Osteoblast (primary cell): Measurements from ENCODE around the gene DPH6. TPM values are rescaled to one million over a fixed set of nuclear protein-coding genes. Genes with fewer than 3 reads are reported as not detected.

Experiments used
- DNase-seq: peaks from one replicate; pipeline ENCODE4 v3.0.0; 2011; ENCODE audit warnings: low spot score, mixed read lengths; ENCODE audit not compliant: insufficient read length; ENCODE audit errors: missing footprints
- H2AFZ ChIP-seq: 2 replicates; pipeline ENCODE4 v1.6.0; 2011; ENCODE audit warnings: mild to moderate bottlenecking, low read length
- H3K27ac ChIP-seq: 2 replicates; pipeline ENCODE4 v1.5.1; 2011; ENCODE audit warnings: mild to moderate bottlenecking, low read depth, low read length, moderate library complexity
- H3K27me3 ChIP-seq: 2 replicates; pipeline ENCODE4 v1.6.0; 2012; ENCODE audit warnings: mild to moderate bottlenecking, control low read depth, inconsistent platforms, low read length, moderate library complexity; ENCODE audit not compliant: insufficient read depth
- H3K36me3 ChIP-seq: 2 replicates; pipeline ENCODE4 v1.5.1; 2011; ENCODE audit warnings: mild to moderate bottlenecking, low read length, control low read depth, moderate library complexity; ENCODE audit not compliant: insufficient read depth
- H3K4me1 ChIP-seq: 2 replicates; pipeline ENCODE4 v1.5.1; 2011; ENCODE audit warnings: mild to moderate bottlenecking, low read length, control low read depth, moderate library complexity; ENCODE audit not compliant: insufficient read depth
- H3K4me2 ChIP-seq: 2 replicates; pipeline ENCODE4 v1.6.0; 2011; ENCODE audit warnings: mild to moderate bottlenecking, low read length; ENCODE audit not compliant: insufficient read depth
- H3K4me3 ChIP-seq: fragments of 200-600 bp; sonication (generic); 3 replicates; pipeline ENCODE4 v1.5.1; 2012; ENCODE audit warnings: mild to moderate bottlenecking, low read length, inconsistent platforms; ENCODE audit not compliant: insufficient read depth
- H3K79me2 ChIP-seq: 2 replicates; pipeline ENCODE4 v1.6.0; 2012; ENCODE audit warnings: mild to moderate bottlenecking, low read length, control low read depth, inconsistent platforms; ENCODE audit not compliant: insufficient read depth
- H3K9me3 ChIP-seq: 2 replicates; pipeline ENCODE4 v1.5.1; 2011; ENCODE audit warnings: low read depth, low read length, control low read depth
- H4K20me1 ChIP-seq: 2 replicates; pipeline ENCODE4 v1.6.0; 2012; ENCODE audit warnings: mild to moderate bottlenecking, low read length, control low read depth; ENCODE audit not compliant: insufficient read depth
- total RNA-seq: library from RNA; depleted of rRNA; stranded (reverse); fragments of >200 nt; gene quantifications from 2 replicates; pipeline ENCODE4 v1.2.3, GENCODE V29; 2012
- TF ChIP-seq, protein P1 (sequence below): IDR thresholded peaks from 2 replicates; pipeline ENCODE4 v1.5.1; 2011; ENCODE audit warnings: mild to moderate bottlenecking, low read depth, low read length, moderate library complexity; ENCODE audit errors: extremely low read depth

Gene DPH6
- total RNA-seq, 1 donor: 20.6 TPM

DNA sequence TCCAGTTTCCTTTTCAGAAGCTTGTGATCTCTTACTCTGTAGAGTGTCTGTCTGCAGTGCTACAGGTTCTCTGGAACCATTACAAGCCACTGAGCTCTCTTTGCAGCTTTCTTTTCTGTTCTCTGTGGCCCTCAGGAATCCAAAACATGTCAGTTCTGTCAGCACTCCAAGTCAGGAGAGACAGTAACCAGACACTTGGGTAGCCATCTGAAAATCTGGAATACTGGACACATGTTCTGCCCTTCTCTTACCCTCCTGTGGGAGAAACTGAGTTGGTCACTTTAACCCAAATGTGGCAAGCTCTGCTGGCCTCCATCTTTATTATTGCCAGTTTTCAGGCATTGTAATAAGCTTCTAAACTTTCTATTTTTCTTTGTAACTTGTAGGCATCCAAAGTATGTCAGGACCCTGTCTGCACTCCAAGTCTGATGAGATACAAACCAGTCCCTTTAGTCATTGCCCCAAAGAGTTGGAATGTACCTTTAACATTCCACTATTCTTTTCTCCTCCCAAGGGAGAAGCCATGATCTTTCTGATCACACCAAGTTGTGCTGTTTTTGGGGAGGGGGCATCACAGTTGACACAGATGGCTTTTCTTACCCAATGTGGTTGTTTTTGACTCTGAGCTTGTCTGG, 183.7 kb downstream of the DPH6 start:
- Histone ChIP-seq H3K27ac (peak overlapping the region; percentile 47), H3K36me3 (no peaks in the 10 kb centered on the region), H3K79me2 (no peaks in the 10 kb centered on the region), H3K27me3 (no peaks in the 10 kb centered on the region), H3K4me1 (peaks cover 12% of the 10 kb centered on the region), H2AFZ (peak overlapping the region; percentile 71), H3K9me3 (no peaks in the 10 kb centered on the region), H3K4me3 (no peak overlapping the region), H4K20me1 (no peaks in the 10 kb centered on the region), H3K4me2 (peak overlapping the region; percentile 44)
- DNase-seq: no peak
- TF ChIP-seq, protein P1, sequence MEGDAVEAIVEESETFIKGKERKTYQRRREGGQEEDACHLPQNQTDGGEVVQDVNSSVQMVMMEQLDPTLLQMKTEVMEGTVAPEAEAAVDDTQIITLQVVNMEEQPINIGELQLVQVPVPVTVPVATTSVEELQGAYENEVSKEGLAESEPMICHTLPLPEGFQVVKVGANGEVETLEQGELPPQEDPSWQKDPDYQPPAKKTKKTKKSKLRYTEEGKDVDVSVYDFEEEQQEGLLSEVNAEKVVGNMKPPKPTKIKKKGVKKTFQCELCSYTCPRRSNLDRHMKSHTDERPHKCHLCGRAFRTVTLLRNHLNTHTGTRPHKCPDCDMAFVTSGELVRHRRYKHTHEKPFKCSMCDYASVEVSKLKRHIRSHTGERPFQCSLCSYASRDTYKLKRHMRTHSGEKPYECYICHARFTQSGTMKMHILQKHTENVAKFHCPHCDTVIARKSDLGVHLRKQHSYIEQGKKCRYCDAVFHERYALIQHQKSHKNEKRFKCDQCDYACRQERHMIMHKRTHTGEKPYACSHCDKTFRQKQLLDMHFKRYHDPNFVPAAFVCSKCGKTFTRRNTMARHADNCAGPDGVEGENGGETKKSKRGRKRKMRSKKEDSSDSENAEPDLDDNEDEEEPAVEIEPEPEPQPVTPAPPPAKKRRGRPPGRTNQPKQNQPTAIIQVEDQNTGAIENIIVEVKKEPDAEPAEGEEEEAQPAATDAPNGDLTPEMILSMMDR: no peak

DNA sequence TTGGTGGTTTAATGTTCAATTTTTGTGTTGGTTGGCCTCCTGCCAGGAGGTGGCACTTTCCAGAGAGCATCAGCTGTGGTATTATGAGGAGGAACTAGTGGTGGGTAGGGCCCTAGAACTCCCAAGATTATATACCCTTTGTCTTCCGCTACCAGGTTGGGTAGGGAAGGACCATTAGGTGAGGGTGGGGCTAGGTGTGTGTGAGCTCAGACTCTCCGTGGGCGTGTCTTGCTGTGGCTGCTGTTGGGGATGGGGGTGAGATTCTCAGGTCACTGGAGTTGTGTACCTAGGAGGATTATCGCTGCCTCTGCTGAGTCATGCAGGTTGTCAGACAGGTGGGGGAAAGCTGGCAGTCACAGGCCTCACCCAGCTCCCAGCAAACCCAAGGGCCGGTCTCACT, 187.1 kb downstream of the DPH6 start:
- TF ChIP-seq, protein P1: no peak
- Histone ChIP-seq H3K4me1 (peaks cover 12% of the 10 kb centered on the region), H4K20me1 (no peaks in the 10 kb centered on the region), H2AFZ (no peak overlapping the region), H3K79me2 (no peaks in the 10 kb centered on the region), H3K27me3 (no peaks in the 10 kb centered on the region), H3K4me3 (no peak overlapping the region), H3K9me3 (no peaks in the 10 kb centered on the region), H3K27ac (no peak overlapping the region), H3K4me2 (no peak overlapping the region), H3K36me3 (no peaks in the 10 kb centered on the region)
- DNase-seq: no peak

DNA sequence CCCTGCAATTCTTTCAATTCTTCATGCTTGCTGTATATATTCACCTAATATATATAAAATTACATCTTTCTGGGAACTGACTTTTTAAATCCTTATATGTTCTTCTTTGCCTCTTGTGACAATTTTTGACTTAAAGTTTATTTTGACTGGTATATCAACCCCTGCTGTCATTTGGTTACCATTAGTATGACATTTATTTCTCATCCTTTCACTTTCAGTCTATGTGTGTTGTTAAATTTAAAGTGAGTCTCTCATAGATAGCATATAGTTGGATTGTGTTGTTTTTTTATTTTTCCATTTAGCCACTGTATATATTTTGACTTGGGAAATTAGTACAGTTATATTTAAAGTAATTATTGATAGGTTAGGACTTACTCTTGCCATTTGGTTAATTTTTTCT, 194.9 kb downstream of the DPH6 start:
- Histone ChIP-seq H3K9me3 (no peaks in the 10 kb centered on the region), H3K4me2 (no peak overlapping the region), H3K4me1 (no peaks in the 10 kb centered on the region), H3K79me2 (no peaks in the 10 kb centered on the region), H3K36me3 (no peaks in the 10 kb centered on the region), H4K20me1 (no peaks in the 10 kb centered on the region), H3K27ac (no peak overlapping the region), H2AFZ (no peak overlapping the region), H3K27me3 (no peaks in the 10 kb centered on the region), H3K4me3 (no peak overlapping the region)
- TF ChIP-seq, protein P1: no peak
- no peak for DNase-seq

- Histone ChIP-seq H3K27me3 (no peaks in the 10 kb centered on the region), H3K79me2 (no peaks in the 10 kb centered on the region), H3K9me3 (no peaks in the 10 kb centered on the region), H3K36me3 (no peaks in the 10 kb centered on the region), H2AFZ (no peak overlapping the region), H3K4me1 (no peaks in the 10 kb centered on the region), H3K27ac (no peak overlapping the region), H4K20me1 (no peaks in the 10 kb centered on the region), H3K4me2 (no peak overlapping the region), H3K4me3 (no peak overlapping the region)
- TF ChIP-seq, protein P1: no peak
- DNase-seq: no peak
Observed at GRCh38 chr15:35349916-35350315, 196.0 kb downstream of the DPH6 start.
